Spleen (tissue), 11 donors: ENCODE measurements around the gene HGFAC. TPM values are rescaled to one million over a fixed set of nuclear protein-coding genes. Genes with fewer than 3 reads are reported as not detected.

Experiments used
- DNase-seq: peaks from one replicate; pipeline ENCODE4 v3.0.0-alpha.2; 2020
- H3K27ac ChIP-seq, 8 donors: fragments of 200-600 bp; sonication (generic) in 7 of 8; 1 replicate in 4 of 8; 2 replicates in 4 of 8; pipeline versions ENCODE4 v1.5.0 to v1.8.0; 2016 to 2021; ENCODE audit warnings: inconsistent platforms in 4 of 8, mild to moderate bottlenecking in 4 of 8, moderate library complexity in 1 of 8
- H3K27me3 ChIP-seq, 7 donors: fragments of 200-600 bp; sonication (generic) in 6 of 7; replicated peaks in 1 of 7; 1 replicate in 4 of 7; 2 replicates in 3 of 7; pipeline versions ENCODE4 v1.5.0 to v1.8.0; 2016 to 2021; ENCODE audit warnings: inconsistent platforms in 3 of 7, mild to moderate bottlenecking in 1 of 7
- H3K36me3 ChIP-seq, 6 donors: fragments of 200-600 bp; sonication (generic) in 5 of 6; 1 replicate in 4 of 6; 2 replicates in 2 of 6; pipeline versions ENCODE4 v1.5.0 to v1.8.0; 2016 to 2021; ENCODE audit warnings: inconsistent platforms in 2 of 6
- H3K4me1 ChIP-seq, 6 donors: fragments of 200-600 bp; sonication (generic) in 5 of 6; 1 replicate in 3 of 6; 2 replicates in 3 of 6; pipeline versions ENCODE4 v1.5.0 to v1.8.0; 2016 to 2021; ENCODE audit warnings: inconsistent platforms in 3 of 6
- H3K4me3 ChIP-seq, 8 donors: fragments of 200-600 bp; sonication (generic) in 7 of 8; 1 replicate in 4 of 8; 2 replicates in 4 of 8; pipeline versions ENCODE4 v1.5.0 to v1.8.0; 2016 to 2021; ENCODE audit warnings: inconsistent platforms in 4 of 8, mild to moderate bottlenecking in 4 of 8, moderate library complexity in 2 of 8
- H3K9me3 ChIP-seq, 8 donors: fragments of 200-600 bp; sonication (generic) in 7 of 8; 1 replicate in 4 of 8; 2 replicates in 4 of 8; pipeline versions ENCODE4 v1.5.0 to v1.8.0; 2016 to 2021; ENCODE audit warnings: inconsistent platforms in 4 of 8
- POLR2A ChIP-seq, 3 donors: fragments of 450-650 bp; IDR thresholded peaks; one replicate each; pipeline ENCODE4 v1.5.1; 2017; ENCODE audit warnings: antibody characterized with exemption in 3 of 3, mild to moderate bottlenecking in 1 of 3
- POLR2AphosphoS5 ChIP-seq, 3 donors: sonication (generic); formaldehyde crosslinking; IDR thresholded peaks; one replicate each; pipeline ENCODE4 v1.5.1; 2017; ENCODE audit warnings: antibody characterized with exemption in 3 of 3
- WGBS, 5 donors: extraction: QIAGEN DNeasy Blood & Tissue Kit in 3 of 5; methylation state at CpG; one replicate each; pipeline versions ENCODE4 v1.1.5 to v1.1.7; 2013 to 2018; 5-methylcytosine and 5-hydroxymethylcytosine counted together
- intact Hi-C: fragments of 100-400 bp; cut with DNase I; formaldehyde crosslinking; loops from one replicate; pipeline ENCODE4 v1.15.0; 2023; ENCODE audit warnings: low total_unique reads
- polyA plus RNA-seq, 3 donors: library from polyadenylated mRNA; stranded (reverse); fragments of 200-250 nt; gene quantifications; one replicate each; pipeline ENCODE4 v1.2.1, GENCODE V29; 2013
- total RNA-seq, 7 donors: library from RNA; depleted of rRNA in 3 of 7; stranded (reverse); fragments of >200 nt in 3 of 7; fragmentation: NEBNext Ultra II Directional in 4 of 7; extraction: Animal tissue kit (Norgen Biotek cat#: 25700) in 4 of 7; gene quantifications; one replicate each; pipeline versions ENCODE4 v1.1.0 to v1.2.1, GENCODE V29; 2016 to 2021
- TF ChIP-seq, protein P1 (sequence below), 11 experiments: fragments of 200-600 bp in 7 of 11; fragments of 450-650 bp in 4 of 11; sonication (generic) in 4 of 11; IDR thresholded peaks in 8 of 11; conservative IDR thresholded peaks in 3 of 11; 1 replicate in 7 of 11; 2 replicates in 4 of 11; pipeline versions ENCODE4 v1.4.0 to v1.8.0; 2016 to 2021; ENCODE audit warnings: antibody characterized with exemption in 11 of 11, inconsistent platforms in 4 of 11, mild to moderate bottlenecking in 1 of 11
- donor health status: healthy with polysubstance abuse.
- donor health status: DM: no; HTN: no; CAD: no; lungs with moderate emphysema.
- donor health status: DM: no; HTN: no; CAD: no.
- donor health status: Bipolar disorder and iron deficiency.
- donor health status: healthy.
- donor health status: DM: no; HTN: no; CAD: no.
- donor health status: DM: yes; HTN: yes; CAD: no.

The HGFAC gene
- total and polyA plus RNA-seq, 10 donors: 0.11 to 0.47 (median 0.32) TPM; not detected in 5

DNA sequence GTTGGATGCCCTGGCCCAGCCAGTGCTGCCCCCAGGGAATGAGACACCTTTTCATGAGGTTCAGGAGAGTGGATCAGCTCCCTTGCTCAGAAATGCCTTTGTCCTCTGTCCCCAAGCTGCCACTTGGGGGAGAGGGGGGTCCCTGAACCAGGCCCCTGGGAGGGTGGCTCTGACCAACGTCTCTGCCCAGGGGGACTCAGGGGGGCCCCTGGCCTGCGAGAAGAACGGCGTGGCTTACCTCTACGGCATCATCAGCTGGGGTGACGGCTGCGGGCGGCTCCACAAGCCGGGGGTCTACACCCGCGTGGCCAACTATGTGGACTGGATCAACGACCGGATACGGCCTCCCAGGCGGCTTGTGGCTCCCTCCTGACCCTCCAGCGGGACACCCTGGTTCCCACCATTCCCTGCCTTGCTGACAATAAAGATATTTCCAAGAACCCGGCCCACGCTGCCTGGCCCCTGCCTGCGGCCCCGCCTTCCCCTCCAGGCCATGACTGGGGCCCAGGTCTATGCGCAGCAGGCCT is 7.3 kb downstream of the HGFAC start:
- DNase-seq: no peak
- intact Hi-C loops: loop anchor here (10.0 kb wide), 1 partner anchor 344 kb away; no protein-coding TSS in a partner anchor
- WGBS, 5 donors: 88 to 97% (median 91%) methylated on average over 17 to 21 of the region's 21 CpGs
- Histone ChIP-seq H3K36me3 (no peaks in the 10 kb centered on the region), H3K9me3 (peaks cover 0 to 4% (median 0%) of the 10 kb centered on the region in 8 donors), H3K4me1 (no peaks in the 10 kb centered on the region), H3K27me3 (peaks cover 0 to 22% (median 0%) of the 10 kb centered on the region in 7 donors), H3K4me3 (no peak overlapping the region), H3K27ac (no peak overlapping the region)
- TF ChIP-seq POLR2A (IDR thresholded peaks at IDR 0.05): no peak
- TF ChIP-seq, protein P1, sequence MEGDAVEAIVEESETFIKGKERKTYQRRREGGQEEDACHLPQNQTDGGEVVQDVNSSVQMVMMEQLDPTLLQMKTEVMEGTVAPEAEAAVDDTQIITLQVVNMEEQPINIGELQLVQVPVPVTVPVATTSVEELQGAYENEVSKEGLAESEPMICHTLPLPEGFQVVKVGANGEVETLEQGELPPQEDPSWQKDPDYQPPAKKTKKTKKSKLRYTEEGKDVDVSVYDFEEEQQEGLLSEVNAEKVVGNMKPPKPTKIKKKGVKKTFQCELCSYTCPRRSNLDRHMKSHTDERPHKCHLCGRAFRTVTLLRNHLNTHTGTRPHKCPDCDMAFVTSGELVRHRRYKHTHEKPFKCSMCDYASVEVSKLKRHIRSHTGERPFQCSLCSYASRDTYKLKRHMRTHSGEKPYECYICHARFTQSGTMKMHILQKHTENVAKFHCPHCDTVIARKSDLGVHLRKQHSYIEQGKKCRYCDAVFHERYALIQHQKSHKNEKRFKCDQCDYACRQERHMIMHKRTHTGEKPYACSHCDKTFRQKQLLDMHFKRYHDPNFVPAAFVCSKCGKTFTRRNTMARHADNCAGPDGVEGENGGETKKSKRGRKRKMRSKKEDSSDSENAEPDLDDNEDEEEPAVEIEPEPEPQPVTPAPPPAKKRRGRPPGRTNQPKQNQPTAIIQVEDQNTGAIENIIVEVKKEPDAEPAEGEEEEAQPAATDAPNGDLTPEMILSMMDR (IDR thresholded peaks at IDR 0.05 in 8 of 11, conservative IDR thresholded peaks at IDR 0.05 in 3 of 11): no peak
- TF ChIP-seq POLR2AphosphoS5 (IDR thresholded peaks at IDR 0.05): no peak

DNA sequence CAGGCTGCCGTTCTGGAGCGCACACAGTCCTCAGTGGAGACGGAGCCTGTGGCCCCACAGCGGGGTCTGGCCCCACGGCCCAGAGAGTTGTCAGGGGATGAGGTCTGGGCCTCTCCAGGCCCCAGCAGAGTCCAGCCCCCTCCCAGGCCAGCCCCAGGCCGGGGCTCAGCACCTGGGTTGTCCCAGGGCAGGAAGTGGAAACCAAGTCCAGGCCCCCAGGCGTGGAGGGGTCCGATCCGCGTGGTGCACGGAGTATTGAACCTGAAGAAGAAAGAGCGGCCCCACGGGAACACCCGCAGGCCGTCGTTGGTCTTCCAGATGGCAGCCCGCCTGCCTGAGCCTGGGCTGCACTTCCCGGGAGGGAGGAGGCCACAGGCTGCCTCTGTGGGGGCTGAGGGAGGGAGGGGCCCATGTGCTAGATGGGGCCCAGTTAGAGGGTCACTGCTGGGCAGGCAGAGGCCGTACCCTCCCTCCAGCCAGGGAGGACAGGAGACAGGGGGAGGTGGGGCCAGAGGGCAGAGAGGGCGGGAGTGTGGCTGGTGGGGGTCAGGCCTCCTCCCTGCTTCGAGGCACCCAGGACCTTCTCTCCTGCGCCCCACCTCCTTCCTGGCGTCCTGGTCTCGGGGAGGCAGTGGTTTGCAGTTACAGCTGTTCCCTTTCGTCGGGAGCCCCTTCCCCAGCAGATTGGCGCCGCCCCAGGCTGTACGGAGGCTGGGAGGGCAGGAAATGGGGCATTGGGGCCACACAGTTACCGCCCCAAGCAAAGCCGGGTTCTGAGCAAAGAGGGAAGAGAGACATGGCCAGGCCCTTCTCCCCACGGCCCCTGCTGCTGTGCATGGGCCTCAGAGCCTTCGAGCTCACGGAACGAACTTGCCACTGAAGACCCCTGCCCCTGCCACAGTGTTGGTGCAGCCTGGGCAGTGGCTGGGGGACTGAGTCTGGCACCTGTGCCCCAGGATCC is 8.1 kb downstream of the HGFAC start:
- no peak for TF ChIP-seq POLR2AphosphoS5 (IDR thresholded peaks at IDR 0.05)
- TF ChIP-seq POLR2A (IDR thresholded peaks at IDR 0.05): no peak
- TF ChIP-seq, protein P1 (IDR thresholded peaks at IDR 0.05 in 8 of 11, conservative IDR thresholded peaks at IDR 0.05 in 3 of 11): no peak
- Histone ChIP-seq H3K4me1 (no peaks in the 10 kb centered on the region), H3K27me3 (peaks cover 0 to 15% (median 0%) of the 10 kb centered on the region in 7 donors), H3K36me3 (no peaks in the 10 kb centered on the region), H3K9me3 (peaks cover 0 to 11% (median 5%) of the 10 kb centered on the region in 8 donors), H3K27ac (no peak overlapping the region), H3K4me3 (no peak overlapping the region)
- intact Hi-C loops: loop anchor here (10.0 kb wide), 1 partner anchor 345 kb away; no protein-coding TSS in a partner anchor
- no peak for DNase-seq
- WGBS, 5 donors: 60 to 69% (median 65%) methylated on average over 17 to 35 of the region's 35 CpGs

DNA sequence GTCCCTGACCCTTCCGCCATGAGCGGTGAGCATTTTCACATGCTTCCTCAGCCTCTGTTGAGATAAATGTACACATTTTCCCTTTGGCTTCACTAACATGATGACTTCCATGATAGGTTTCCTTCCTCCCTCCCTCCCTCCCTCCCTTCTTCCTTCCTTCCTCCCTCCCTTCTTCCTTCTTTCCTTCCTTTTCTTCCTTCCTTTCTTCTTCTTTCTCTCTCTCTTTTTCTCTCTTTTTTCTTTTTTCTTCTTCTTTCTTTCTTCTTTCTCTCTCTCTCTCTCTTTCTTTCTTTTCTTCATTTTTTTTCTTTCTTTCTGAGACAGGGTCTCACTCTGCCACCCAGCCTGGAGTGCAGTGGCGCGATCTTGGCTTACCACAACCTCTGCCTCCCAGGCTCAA is 8.9 kb downstream of the HGFAC start:
- DNase-seq: no peak
- no peaks in the 10 kb centered on the region for H3K36me3 ChIP-seq
- WGBS, 5 donors: 90 to 95% (median 93%) methylated on average over 4 of the region's 4 CpGs
- H3K9me3 ChIP-seq: peaks cover 3 to 19% (median 13%) of the 10 kb centered on the region in 8 donors
- no peaks in the 10 kb centered on the region for H3K4me1 ChIP-seq
- intact Hi-C loops: no loop called here
- no peak overlapping the region for H3K4me3 ChIP-seq
- TF ChIP-seq, protein P1 (IDR thresholded peaks at IDR 0.05 in 8 of 11, conservative IDR thresholded peaks at IDR 0.05 in 3 of 11): no peak
- no peak for TF ChIP-seq POLR2AphosphoS5 (IDR thresholded peaks at IDR 0.05)
- no peak for TF ChIP-seq POLR2A (IDR thresholded peaks at IDR 0.05)
- H3K27ac ChIP-seq: no peak overlapping the region
- peaks cover 0 to 12% (median 0%) of the 10 kb centered on the region in 7 donors for H3K27me3 ChIP-seq

DNA sequence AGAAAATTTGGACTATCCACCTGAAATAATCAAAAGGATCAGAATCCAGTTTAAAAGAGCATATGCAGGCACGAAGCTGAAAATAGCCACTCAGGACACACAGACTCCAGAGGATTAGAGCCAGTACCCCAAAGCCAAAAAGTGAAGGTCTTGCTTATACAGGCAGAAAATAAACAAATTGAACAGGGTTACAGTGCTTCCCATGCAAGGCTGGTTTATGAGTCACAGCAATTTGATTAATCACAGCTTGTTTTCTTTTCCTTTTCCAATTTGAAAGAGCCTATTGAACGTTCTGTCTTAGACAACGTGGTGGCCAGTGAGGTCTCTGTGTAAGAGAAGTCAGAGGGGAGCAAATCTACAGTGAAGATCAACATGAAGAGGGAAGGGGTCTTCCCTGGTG is 10.2 kb downstream of the HGFAC start:
- TF ChIP-seq, protein P1 (IDR thresholded peaks at IDR 0.05 in 8 of 11, conservative IDR thresholded peaks at IDR 0.05 in 3 of 11): no peak
- TF ChIP-seq POLR2AphosphoS5 (IDR thresholded peaks at IDR 0.05) (no peak), POLR2A (IDR thresholded peaks at IDR 0.05) (no peak)
- peaks cover 3 to 30% (median 24%) of the 10 kb centered on the region in 8 donors for H3K9me3 ChIP-seq
- no peak overlapping the region for H3K4me3 ChIP-seq
- H3K4me1 ChIP-seq: no peaks in the 10 kb centered on the region
- DNase-seq: no peak
- H3K36me3 ChIP-seq: no peaks in the 10 kb centered on the region
- no peak overlapping the region for H3K27ac ChIP-seq
- peaks cover 0 to 12% (median 0%) of the 10 kb centered on the region in 7 donors for H3K27me3 ChIP-seq
- 75 to 87% (median 83%) methylated on average over 3 of the region's 3 CpGs for WGBS, 5 donors
- intact Hi-C loops: no loop called here
